ENCODE results near the gene EEFSEC. TPM values are rescaled to one million over a fixed set of nuclear protein-coding genes. Genes with fewer than 3 reads are reported as not detected.

The EEFSEC gene
- total RNA-seq, 1 donor from 2014 or later: 12.2 TPM

DNA sequence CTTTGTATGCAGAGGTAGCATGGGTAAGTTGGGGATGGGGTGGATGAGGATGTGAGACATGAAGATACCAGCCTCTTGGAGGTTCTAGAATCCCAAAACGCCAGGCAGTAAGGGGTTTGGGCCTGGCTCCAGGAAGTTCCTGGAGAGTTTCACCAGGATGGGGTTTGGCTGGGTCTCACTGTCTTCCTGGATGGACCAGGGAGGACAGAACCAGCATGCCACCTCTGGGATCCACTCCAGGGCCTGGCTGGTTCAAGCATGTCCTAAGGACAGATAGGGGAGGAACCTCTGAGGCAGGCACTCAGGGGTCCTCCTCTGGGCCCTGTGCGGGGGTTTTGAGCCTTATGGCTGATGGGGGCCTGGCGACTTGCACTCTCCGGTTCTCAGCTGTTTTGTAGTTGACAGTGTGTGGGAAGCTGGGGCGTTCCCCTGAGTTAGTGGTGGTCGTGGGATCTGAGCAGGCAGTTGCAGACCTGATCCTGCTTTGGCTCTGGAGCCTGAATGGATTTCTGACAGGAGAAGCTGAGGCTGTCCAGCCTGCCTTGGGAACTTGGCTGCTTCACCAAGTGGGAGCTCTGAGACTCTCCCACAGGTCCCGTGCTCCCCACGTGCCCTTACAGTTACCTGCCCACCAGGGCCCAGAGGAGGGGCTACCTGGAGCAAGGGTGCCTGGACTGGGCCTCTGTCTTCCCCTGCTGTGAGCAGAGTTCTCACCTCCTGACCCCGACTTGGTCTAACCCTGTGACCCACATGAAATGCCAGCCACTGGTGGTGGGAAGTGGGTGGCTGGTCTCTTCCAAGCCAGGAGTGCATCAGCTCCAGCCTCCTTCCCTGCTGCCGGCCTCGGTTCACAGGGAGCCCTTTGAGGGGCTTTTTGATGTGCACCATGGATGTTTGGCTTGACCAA is 128.4 kb downstream of the EEFSEC start:
- Mint-ChIP-seq H3K27ac (ENCODE audit: unreplicated experiment) (no peak overlapping the region), H3K36me3 (ENCODE audit: low read depth) (peaks cover 6% of the 10 kb centered on the region), H3K27me3 (ENCODE audit: low read depth) (no peaks in the 10 kb centered on the region), H3K9me3 (ENCODE audit: low read depth) (no peaks in the 10 kb centered on the region), H3K4me3 (ENCODE audit: unreplicated experiment) (no peak overlapping the region), H3K4me1 (ENCODE audit: low read depth) (peaks cover 39% of the 10 kb centered on the region)
- TF ChIP-seq, protein P1, sequence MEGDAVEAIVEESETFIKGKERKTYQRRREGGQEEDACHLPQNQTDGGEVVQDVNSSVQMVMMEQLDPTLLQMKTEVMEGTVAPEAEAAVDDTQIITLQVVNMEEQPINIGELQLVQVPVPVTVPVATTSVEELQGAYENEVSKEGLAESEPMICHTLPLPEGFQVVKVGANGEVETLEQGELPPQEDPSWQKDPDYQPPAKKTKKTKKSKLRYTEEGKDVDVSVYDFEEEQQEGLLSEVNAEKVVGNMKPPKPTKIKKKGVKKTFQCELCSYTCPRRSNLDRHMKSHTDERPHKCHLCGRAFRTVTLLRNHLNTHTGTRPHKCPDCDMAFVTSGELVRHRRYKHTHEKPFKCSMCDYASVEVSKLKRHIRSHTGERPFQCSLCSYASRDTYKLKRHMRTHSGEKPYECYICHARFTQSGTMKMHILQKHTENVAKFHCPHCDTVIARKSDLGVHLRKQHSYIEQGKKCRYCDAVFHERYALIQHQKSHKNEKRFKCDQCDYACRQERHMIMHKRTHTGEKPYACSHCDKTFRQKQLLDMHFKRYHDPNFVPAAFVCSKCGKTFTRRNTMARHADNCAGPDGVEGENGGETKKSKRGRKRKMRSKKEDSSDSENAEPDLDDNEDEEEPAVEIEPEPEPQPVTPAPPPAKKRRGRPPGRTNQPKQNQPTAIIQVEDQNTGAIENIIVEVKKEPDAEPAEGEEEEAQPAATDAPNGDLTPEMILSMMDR (IDR thresholded peaks at IDR 0.05): no peak
- DNase-seq (ENCODE audit: low spot score): peak; percentile 83

DNA sequence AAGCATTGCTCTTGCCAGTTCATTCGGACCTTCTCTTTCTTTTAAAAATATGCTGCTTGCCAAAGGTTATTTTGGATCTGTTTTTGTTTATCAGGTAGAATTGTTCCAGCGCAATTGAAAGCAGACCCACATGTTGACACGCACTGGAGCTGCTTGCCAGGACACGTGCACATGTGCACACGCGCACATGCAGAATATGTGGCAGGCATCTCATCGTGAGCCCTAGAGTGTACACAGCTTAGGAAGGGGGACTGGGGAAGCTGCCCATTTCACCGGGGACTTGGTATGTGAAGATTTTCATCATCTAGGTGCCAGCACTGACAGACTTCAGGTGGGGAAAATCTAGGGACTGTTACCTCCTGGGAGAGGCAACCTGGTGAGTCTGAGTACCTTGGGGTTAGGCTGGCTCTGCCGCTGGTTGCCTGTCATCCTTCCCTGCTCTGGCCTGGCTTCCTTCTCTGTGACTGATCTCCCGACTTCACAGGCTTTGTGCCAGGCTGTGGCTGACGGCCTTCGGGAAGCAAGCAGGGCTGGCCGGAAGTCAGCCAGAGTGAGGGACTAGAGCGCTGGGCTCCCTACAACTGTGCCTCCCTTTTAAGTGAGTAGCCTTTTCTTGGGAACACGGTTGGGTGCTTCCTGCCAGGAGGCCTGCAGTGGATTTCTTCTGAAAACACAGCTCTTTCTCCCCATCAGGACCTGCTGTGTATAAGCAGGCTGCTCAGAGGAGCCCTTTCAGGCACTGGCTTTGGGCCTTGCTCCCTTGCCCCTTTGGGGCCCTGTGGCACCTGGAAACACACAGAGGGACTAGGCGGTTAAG is 129.3 kb downstream of the EEFSEC start:
- Mint-ChIP-seq H3K4me1 (ENCODE audit: low read depth) (peaks cover 38% of the 10 kb centered on the region), H3K4me3 (ENCODE audit: unreplicated experiment) (no peak overlapping the region), H3K27ac (ENCODE audit: unreplicated experiment) (peak overlapping the region; percentile 59), H3K36me3 (ENCODE audit: low read depth) (peaks cover 11% of the 10 kb centered on the region), H3K27me3 (ENCODE audit: low read depth) (no peaks in the 10 kb centered on the region), H3K9me3 (ENCODE audit: low read depth) (no peaks in the 10 kb centered on the region)
- DNase-seq (ENCODE audit: low spot score): peak; percentile 68
- TF ChIP-seq, protein P1 (IDR thresholded peaks at IDR 0.05): no peak

DNA sequence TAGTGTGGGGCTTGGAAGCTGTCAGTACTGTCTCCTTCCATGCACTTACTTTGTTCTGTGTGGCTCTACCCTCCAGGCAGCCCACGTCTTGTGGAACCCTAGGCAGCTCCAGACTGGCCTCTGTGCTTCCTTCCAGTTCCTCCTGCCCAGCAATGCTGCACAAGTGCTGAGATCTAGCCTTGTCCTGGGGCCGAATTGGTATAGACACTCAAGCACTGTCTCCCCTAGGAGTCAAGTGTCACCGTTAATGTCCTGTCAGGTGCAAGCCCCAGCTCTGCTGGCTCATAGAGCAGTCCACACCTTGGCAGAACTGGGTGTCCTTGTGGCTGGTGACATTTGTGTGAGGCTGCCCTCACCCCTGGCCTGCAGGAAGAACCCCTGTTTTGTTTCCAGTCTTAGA is 130.1 kb downstream of the EEFSEC start:
- Mint-ChIP-seq H3K9me3 (ENCODE audit: low read depth) (no peaks in the 10 kb centered on the region), H3K4me1 (ENCODE audit: low read depth) (peaks cover 30% of the 10 kb centered on the region), H3K4me3 (ENCODE audit: unreplicated experiment) (no peak overlapping the region), H3K27ac (ENCODE audit: unreplicated experiment) (no peak overlapping the region), H3K27me3 (ENCODE audit: low read depth) (no peaks in the 10 kb centered on the region), H3K36me3 (ENCODE audit: low read depth) (peaks cover 11% of the 10 kb centered on the region)
- TF ChIP-seq, protein P1 (IDR thresholded peaks at IDR 0.05): no peak
- DNase-seq (ENCODE audit: low spot score): no peak

DNA sequence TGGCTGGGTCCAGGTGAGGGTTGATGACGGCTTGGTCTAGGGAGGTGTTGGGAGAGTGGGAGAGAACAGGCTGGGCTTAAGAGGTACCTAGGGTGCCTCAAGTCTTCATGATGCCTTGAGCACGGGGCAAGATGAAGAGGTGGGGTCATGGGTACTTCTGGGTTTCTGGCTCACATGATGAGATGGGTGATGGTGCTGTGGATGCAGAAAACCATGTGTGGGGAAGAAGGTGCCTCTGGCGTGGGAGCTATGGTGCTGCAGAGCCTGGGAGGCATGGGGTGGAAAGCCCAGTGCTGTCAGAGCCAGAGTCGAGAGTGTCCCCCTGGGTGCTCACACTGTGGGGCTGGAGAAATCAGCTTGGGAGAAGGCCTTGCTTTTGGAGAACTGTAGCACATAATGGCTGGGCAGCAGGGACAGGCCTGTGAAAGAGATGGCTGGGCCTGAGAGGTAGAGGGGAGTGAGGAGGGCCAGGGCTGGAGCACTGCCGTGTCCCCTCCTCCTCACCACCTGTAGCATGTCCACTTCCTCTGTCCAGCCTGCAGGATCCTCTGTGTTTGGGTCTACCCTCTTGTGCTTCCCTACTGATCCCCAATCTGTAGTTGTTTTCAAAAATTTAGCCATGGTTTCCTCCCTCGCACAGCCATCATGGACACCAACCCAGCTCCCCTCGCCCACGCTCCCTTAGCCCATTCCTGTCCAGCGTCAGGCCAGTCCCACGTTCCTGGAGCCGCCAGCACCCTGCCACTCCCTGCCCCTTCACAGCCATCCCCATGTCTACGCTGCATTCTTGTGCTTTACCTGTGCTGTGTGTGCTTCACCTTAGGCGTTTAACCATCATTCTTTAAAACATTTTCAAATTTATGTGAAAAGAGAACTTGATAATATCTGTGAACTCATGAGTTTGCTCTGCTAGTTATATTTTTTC is 132.0 kb downstream of the EEFSEC start:
- peak; percentile 54 for DNase-seq (ENCODE audit: low spot score)
- Mint-ChIP-seq H3K27me3 (ENCODE audit: low read depth) (no peaks in the 10 kb centered on the region), H3K36me3 (ENCODE audit: low read depth) (peaks cover 19% of the 10 kb centered on the region), H3K4me3 (ENCODE audit: unreplicated experiment) (no peak overlapping the region), H3K27ac (ENCODE audit: unreplicated experiment) (no peak overlapping the region), H3K4me1 (ENCODE audit: low read depth) (peaks cover 13% of the 10 kb centered on the region), H3K9me3 (ENCODE audit: low read depth) (peaks cover 5% of the 10 kb centered on the region)
- TF ChIP-seq, protein P1 (IDR thresholded peaks at IDR 0.05): no peak

All from chondrocyte (in vitro differentiated cells).